K562 (cell line): ENCODE results near the gene SNX33.

Source experiments
- CBFA2T2 ChIP-seq: fragments of 450-650 bp; conservative IDR thresholded peaks from 2 replicates; pipeline ENCODE4 v1.6.1; 2017; ENCODE audit warnings: mild to moderate bottlenecking
- CTCF ChIP-seq, 3 experiments: IDR thresholded peaks in 2 of 3; conservative IDR thresholded peaks in 1 of 3; 2 replicates each; pipeline ENCODE4 v1.5.1; 2011 to 2012; ENCODE audit warnings: low read length in 3 of 3, mild to moderate bottlenecking in 3 of 3, control low read depth in 2 of 3, improper control_type of control experiment in 1 of 3, inconsistent platforms in 1 of 3, low read depth in 1 of 3, mixed read lengths in 1 of 3, moderate library complexity in 1 of 3; ENCODE audit not compliant: insufficient read depth in 2 of 3
- EGR1 ChIP-seq: fragments of 450-650 bp; conservative IDR thresholded peaks from 2 replicates; pipeline ENCODE4 v1.6.1; 2017; ENCODE audit warnings: mild to moderate bottlenecking
- FOXJ3 ChIP-seq: sonication (generic); formaldehyde crosslinking; IDR thresholded peaks from 2 replicates; pipeline ENCODE4 v1.4.0; 2020; ENCODE audit warnings: mild to moderate bottlenecking, missing genetic modification reagents
- GABPA ChIP-seq: fragments of 200-800 bp; sonication (Bioruptor generic); conservative IDR thresholded peaks from 2 replicates; pipeline ENCODE4 v1.6.1; 2016; ENCODE audit warnings: low read depth, missing genetic modification characterization, missing compliant biosample characterization
- KLF10 ChIP-seq: fragments of 250-450 bp; sonication (Bioruptor Pico); IDR thresholded peaks from 2 replicates; pipeline ENCODE4 v1.6.1; 2021; ENCODE audit warnings: matching md5 sums
- MEF2A ChIP-seq: IDR thresholded peaks from 2 replicates; pipeline ENCODE4 v1.6.1; 2011; ENCODE audit warnings: low read depth, mild to moderate bottlenecking, low read length, moderate library complexity; ENCODE audit not compliant: control insufficient read depth
- POLR2AphosphoS5 ChIP-seq: IDR thresholded peaks from 2 replicates; pipeline ENCODE4 v1.6.1; 2011; ENCODE audit warnings: mild to moderate bottlenecking, low read depth, low read length, moderate library complexity; ENCODE audit not compliant: control insufficient read depth, insufficient read depth
- STAG1 ChIP-seq: sonication (generic); formaldehyde crosslinking; IDR thresholded peaks from 2 replicates; pipeline ENCODE4 v1.5.0; 2020; ENCODE audit warnings: missing genetic modification reagents, borderline replicate concordance
- ZNF140 ChIP-seq: fragments of 250-450 bp; sonication (Bioruptor Pico); IDR thresholded peaks from 2 replicates; pipeline ENCODE4 v1.8.0; 2021; ENCODE audit warnings: moderate library complexity, mild to moderate bottlenecking, inconsistent platforms
- TF ChIP-seq, protein P1 (sequence below): sonication (generic); formaldehyde crosslinking; IDR thresholded peaks from 2 replicates; pipeline ENCODE4 v1.8.0; 2022; ENCODE audit warnings: mild to moderate bottlenecking, missing genetic modification reagents
- TF ChIP-seq, protein P2 (sequence below): sonication (generic); formaldehyde crosslinking; IDR thresholded peaks from 2 replicates; pipeline ENCODE4 v1.8.1; 2023; ENCODE audit warnings: mild to moderate bottlenecking, missing genetic modification reagents
- TF ChIP-seq, protein P3 (sequence below): fragments of 450-650 bp; formaldehyde crosslinking; IDR thresholded peaks from 2 replicates; pipeline ENCODE4 v1.4.0; 2022; ENCODE audit warnings: missing genetic modification characterization
- TF ChIP-seq, protein P4 (sequence below), 2 experiments: fragments of 450-650 bp in 1 of 2; sonication (generic) in 1 of 2; formaldehyde crosslinking in 1 of 2; IDR thresholded peaks in 1 of 2; conservative IDR thresholded peaks in 1 of 2; 2 replicates each; pipeline versions ENCODE4 v1.6.1 to v1.8.1; 2016 to 2023; ENCODE audit warnings: mild to moderate bottlenecking in 2 of 2, moderate library complexity in 2 of 2, inconsistent platforms in 1 of 2, missing genetic modification reagents in 1 of 2

DNA sequence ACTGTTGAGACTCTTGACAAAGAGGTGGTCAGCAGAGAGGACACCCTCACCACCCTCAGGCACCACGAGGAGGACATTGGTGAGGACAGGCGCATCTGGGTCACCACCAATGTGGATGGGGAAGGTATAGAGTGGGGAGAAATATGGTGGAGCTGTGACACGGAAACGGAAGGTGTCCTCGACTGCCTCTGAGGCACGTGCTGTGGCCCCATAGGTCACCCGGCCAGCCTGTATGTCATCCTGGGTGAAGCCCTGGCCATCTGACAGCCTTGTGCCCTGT lies 40.5 kb downstream of the SNX33 start:
- TF ChIP-seq, protein P1, sequence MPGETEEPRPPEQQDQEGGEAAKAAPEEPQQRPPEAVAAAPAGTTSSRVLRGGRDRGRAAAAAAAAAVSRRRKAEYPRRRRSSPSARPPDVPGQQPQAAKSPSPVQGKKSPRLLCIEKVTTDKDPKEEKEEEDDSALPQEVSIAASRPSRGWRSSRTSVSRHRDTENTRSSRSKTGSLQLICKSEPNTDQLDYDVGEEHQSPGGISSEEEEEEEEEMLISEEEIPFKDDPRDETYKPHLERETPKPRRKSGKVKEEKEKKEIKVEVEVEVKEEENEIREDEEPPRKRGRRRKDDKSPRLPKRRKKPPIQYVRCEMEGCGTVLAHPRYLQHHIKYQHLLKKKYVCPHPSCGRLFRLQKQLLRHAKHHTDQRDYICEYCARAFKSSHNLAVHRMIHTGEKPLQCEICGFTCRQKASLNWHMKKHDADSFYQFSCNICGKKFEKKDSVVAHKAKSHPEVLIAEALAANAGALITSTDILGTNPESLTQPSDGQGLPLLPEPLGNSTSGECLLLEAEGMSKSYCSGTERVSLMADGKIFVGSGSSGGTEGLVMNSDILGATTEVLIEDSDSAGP (CRISPR knock-in tag) = no peak
- TF ChIP-seq MEF2A (no peak), CTCF (IDR thresholded peaks at IDR 0.05 in 2 of 3, conservative IDR thresholded peaks at IDR 0.05 in 1 of 3; ENCODE audit: insufficient read depth in 2 of 3, low read depth in 1 of 3, low read length in 3 of 3) (no peak), CBFA2T2 (no peak), EGR1 (no peak), POLR2AphosphoS5 (no peak), KLF10 (CRISPR knock-in tag) (no peak), GABPA (tag) (no peak), ZNF140 (CRISPR knock-in tag) (no peak), STAG1 (CRISPR knock-in tag) (no peak), FOXJ3 (CRISPR knock-in tag) (no peak)
- TF ChIP-seq, protein P2, sequence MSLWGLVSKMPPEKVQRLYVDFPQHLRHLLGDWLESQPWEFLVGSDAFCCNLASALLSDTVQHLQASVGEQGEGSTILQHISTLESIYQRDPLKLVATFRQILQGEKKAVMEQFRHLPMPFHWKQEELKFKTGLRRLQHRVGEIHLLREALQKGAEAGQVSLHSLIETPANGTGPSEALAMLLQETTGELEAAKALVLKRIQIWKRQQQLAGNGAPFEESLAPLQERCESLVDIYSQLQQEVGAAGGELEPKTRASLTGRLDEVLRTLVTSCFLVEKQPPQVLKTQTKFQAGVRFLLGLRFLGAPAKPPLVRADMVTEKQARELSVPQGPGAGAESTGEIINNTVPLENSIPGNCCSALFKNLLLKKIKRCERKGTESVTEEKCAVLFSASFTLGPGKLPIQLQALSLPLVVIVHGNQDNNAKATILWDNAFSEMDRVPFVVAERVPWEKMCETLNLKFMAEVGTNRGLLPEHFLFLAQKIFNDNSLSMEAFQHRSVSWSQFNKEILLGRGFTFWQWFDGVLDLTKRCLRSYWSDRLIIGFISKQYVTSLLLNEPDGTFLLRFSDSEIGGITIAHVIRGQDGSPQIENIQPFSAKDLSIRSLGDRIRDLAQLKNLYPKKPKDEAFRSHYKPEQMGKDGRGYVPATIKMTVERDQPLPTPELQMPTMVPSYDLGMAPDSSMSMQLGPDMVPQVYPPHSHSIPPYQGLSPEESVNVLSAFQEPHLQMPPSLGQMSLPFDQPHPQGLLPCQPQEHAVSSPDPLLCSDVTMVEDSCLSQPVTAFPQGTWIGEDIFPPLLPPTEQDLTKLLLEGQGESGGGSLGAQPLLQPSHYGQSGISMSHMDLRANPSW (CRISPR knock-in tag) = no peak
- TF ChIP-seq, protein P3, sequence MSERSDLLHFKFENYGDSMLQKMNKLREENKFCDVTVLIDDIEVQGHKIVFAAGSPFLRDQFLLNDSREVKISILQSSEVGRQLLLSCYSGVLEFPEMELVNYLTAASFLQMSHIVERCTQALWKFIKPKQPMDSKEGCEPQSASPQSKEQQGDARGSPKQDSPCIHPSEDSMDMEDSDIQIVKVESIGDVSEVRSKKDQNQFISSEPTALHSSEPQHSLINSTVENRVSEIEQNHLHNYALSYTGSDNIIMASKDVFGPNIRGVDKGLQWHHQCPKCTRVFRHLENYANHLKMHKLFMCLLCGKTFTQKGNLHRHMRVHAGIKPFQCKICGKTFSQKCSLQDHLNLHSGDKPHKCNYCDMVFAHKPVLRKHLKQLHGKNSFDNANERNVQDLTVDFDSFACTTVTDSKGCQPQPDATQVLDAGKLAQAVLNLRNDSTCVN (CRISPR knock-in tag) = no peak
- TF ChIP-seq, protein P4, sequence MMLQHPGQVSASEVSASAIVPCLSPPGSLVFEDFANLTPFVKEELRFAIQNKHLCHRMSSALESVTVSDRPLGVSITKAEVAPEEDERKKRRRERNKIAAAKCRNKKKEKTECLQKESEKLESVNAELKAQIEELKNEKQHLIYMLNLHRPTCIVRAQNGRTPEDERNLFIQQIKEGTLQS (IDR thresholded peaks at IDR 0.05) = no peak
- TF ChIP-seq, protein P4 (CRISPR knock-in tag; conservative IDR thresholded peaks at IDR 0.05) = no peak
